ENCODE data around the gene TERB1.

TERB1 gene

DNA sequence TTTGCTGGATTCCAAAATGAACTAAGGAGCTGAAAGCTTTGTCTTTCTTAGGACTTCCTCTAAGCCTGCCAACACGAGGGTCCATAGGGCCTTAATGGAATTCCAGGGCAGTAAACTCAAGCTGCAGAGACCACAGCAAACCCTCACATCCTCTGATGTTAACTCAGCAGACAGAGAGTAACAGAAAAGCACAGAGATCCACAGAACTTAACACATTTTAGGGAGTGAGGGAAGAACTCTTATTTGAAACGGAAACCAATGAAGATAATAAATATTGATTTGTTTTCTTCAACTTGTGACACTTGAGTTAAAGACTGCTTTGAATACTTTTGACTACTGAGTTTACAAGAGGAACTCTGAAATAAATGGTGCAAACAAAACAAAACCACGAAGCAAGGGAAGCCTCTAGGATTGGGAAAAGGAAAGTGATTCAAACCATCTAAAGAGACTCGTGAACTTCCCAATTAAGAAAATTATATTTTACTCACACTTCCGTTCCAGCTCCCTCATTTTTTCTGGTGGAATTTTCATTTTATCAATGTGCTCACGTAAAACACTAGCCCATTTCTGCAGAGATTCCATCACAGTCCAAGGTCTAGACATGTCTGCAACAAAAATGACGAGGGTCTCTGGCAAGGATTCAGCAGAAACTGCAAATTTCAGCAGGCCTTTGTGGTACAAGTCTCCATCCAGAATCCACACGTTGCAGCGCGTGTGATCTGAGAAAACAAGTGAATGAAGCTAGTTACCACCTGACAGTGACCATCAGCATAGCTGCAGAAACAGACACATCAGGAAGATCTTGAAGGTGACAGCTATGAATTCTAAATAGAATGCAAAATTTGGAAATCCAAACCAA, 59.2 kb downstream of the TERB1 start:
- DNase-seq = no peak

DNA sequence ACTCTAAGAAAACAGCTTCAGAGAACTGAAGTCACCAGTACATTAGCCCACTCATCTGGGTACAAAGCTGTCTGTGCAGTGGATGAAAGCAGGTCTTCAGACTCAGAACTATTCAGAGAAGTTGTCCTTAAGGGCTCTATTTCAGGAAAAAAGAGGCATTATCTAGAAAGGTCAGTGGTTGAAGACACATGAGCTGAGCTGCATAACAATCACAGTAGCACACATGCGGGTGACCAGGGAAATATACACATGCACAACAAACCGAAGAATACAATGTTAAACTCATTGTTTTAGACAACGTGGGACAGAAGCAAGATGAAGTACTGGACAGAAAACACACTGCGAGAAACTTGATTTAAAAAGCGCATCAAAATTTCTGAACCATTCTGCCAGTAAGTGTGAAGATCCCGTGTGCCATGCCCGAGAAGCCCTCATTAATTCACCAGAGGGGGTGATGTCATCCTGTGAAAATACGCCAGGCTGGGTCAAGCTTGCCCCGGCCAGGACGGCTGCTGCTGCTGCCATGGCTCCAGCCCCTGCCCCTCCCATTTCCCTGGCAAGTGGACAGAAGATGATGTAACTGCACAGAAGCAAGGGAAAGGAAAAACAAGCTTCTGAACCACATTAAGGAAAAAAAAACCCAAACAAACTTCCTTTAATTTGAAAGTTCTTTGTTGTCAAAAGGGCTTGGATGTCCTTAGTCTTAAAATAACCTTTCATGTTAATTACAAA, 60.0 kb downstream of the TERB1 start:
- DNase-seq = peak; percentile 2

DNA sequence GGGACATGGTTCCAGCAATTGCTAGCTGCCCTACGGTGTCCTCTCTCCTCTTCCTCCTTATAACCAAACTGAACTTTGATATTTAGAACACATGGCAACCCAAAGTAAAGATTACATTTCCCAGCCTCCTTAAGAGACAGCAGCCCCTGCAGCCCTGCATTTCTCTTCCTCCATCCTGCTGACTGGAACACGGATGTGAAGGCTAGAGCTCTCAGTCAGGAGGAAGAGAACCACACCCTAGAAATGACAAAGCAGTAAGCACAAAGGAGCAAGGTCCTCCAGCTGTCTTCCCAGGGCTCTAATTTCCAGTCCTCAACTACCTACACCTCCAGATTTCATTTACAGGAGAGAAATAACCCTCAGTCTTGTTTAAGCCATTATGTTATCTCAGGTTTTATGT, 60.9 kb downstream of the TERB1 start:
- no peak for DNase-seq

DNA sequence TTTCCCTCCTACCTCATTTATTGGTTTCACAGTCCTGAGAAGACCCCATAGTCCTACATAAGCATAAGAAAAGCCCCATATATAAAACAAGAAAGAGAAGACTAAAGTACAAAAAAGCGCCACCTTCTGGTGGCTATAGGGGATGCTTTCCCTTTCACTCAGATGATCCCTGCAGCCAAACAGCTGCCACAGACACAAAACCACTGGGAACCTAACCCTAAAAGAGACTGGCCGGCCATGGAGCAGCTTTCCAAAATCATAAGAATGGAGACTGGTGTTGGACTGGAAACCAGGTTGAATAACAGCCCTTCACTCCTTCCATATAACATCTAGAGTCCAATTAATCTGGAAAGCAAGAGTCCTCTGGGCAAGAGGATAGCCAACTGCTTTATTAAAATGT, 61.4 kb downstream of the TERB1 start:
- peak; percentile 1 for DNase-seq

DNA sequence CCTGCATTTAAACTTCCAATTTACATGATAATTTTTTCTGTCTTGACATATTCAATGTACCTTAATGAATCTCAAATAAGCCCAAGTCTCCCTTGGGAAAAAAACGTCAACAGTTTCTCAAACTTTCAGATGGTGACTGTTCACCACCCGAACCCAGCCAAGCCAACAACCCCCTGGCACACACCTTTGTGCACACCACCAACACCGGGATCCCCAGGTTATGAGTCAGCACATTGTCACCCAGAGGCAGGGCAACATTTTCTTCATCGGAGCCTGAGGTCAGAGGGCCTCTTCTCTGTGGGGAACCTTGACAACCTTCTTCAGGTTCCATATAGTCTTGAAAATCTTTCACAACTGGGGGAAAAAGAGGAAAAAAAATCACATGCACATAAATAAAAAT, 65.5 kb downstream of the TERB1 start:
- DNase-seq = no peak

DNA sequence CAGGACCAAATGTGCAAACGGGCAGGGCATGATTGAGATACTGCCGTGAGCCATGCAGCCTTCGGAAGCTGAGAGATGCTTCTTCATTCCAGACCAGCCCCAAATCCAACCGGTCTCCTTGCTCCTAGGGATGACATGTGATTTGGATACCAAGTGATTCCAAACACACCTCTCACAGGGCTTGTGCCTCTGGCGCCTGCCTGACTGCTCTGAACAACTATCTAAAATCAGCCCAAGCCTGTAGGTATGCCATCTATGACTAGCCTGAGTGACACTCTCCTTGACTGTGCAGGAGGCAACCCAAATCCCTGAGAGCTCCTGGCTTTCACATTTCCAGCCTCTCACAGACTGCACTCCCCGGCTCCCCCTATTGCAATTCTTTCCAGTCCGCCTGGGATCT, 70.3 kb downstream of the TERB1 start:
- no peak for DNase-seq

DNA sequence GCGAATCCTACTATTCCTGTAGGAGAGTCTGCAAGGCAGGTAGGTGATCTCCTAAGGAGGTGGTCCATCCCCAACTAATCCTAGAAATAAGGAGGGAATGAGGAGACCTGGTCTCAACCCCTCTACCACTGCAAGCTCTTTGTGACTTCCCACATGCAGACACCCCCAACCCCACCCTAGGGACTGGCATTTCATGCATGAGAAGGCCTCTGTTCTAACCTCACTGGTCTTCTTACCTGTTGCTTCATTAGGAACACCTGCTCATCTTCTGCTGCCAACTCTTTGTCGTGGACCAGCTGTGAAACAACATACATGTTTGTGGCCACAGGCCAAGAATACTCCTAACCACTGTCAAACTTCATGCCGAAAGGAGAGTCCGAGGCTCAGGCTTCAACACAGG, 72.6 kb downstream of the TERB1 start:
- DNase-seq = no peak

DNA sequence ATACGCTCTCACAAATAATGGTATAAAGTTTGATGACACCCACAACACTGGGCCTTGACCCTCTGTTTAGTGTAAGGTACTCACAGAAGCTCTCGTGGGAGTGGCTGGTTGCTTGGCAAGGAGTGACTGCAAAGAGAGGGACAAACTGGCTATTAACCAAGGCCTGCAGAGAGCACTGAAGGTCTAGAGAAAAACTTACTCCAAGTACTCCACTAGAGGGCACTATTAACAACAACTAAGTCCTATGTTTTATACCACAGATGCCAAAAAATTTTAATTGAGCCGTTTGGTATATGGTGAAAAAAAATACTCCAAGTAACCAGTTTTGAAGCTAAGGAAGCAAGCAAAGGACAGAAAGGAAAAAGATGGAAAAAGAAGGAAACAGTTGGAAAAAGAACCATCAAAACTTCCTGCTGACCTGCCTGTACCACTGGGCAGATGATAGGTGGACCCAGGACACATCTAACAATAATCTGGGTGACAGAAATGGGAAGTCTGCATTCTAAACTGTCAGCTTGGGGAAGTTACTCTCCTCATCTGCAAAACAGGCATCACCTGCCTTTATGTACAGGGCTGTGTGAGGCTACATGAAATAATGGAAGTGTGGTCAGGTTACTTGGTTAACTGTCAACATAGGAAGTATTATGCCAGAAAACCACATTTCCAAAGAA, 73.1 kb downstream of the TERB1 start:
- DNase-seq = peak; percentile 49

DNA sequence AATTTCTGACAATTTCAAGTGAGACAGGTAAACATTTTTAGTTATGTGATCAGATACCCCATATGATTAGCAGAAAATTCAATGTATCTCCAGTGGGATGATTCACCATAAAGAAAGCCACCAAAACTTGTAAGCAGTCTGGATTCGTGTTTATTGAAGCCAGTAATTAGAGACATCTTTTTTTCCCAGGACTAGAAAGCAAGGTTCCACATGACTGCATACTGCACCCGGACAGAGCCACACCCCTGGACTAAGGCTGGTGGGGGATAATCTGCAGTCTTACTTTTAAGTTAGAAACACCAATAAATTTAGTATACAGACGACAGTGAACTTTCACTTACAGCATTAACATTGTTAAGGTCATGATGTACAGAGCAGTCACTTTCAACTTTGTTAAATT, 80.6 kb downstream of the TERB1 start:
- DNase-seq = no peak

DNA sequence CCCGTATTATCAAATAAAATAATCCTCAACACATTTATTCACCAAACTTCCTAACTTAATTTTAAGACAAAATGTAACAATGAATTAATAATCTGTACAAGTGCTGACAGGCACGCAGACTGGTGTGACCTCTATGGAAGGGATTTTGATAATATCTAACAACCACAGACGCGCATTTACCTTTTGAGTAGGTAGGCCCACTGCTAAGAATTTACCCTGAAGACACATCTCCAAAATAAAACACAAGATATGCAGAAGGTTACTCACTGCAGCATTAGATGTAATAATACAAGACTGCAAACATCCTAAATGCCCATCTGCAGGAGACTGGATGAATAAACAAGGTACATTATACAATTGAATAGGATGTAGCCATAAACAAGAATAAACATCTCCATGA, 82.1 kb downstream of the TERB1 start:
- DNase-seq = no peak

DNA sequence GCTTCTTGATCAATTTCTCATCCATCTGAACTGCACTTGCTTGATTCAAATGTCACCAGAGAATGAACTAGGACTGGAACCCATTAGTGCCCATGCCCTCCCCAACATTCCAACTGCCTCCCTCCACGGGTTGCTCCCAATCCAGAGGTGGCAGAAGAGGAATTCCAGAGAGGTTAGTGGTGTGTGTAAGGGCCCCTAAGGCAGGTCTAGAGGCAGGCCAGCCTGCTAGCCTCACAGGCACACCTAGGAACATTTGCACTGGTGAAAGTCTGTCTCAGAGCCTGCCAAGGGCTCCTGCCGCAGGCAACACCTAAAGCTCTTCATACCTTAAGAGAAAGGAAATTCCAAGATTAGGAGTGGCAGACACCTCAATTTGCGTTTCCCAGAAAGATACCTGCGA, 83.6 kb downstream of the TERB1 start:
- DNase-seq = no peak

DNA sequence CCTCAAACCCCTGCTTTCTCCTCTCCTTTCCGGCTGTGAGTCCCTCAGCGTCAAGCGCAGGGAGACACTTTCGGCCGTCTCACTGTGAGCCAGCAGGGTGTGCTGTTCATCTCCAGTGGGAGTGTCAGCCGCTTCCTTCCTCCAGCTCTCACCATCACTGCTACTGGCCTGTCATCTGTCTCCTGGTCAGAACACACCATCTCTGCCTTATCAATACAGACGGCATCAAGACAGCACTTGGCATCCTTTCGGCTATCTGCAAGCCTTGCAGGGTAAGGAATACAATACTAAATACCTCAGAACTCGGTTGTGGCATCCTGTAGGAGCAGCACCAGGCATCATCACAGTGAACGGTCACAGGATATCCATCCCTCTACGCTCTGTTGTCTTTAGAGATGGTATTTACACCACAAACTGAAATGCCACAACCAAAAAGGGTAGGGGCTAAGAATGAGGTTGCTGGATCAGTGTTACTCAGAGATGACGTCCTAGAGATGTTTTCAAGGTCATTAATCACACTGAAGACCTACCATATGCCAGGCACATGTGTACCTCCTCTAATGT, 84.2 kb downstream of the TERB1 start:
- DNase-seq = no peak

DNA sequence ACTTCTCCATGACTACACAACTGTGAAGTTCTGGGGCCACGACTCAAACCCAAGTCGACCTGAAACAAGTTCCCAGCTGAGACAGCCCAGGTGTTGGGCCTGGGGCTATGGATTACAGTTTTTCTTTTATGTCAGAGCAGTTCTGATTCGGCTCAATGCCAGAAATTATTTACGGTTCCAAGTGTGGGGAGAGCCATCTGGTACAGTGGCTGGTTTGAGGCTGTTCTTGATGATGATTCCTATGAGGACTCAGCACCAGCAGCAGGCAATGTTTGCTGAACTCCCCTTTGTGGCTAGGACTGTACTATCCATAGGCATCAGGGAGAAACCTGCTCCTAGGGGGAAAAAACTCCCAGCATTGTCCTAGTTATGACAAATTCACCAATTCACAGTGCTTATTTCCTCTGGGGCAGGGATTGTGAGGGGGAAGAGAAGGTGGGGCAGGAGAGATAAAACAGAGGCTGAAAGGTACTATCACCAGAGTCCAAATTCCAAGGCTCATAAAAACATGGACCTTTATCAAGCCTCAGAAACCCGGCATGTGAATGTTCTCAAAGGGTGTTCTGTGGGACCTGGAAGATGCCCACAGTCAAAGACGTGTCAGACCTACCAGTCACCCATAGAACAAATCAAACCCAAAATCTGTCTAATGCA, 86.6 kb downstream of the TERB1 start:
- DNase-seq = peak; percentile 51

DNA sequence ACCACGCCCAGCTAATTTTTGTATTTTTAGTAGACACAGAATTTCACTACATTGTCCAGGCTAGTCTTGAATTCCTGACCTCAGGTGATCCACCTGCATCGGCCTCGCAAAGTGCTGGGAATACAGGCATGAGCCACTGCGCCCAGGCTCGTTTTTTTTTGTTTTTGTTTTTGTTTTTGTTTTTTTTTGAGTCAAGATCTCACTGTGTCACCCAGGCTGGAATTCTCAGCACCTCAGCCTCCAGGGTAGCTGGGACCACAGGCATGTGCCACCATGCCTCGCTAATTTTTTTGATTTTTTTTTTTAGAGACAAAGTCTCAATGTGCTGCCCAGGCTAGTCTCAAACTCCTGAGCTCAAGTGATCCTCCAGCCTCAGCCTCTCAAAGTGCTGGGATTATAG, 87.3 kb downstream of the TERB1 start:
- no peak for DNase-seq

DNA sequence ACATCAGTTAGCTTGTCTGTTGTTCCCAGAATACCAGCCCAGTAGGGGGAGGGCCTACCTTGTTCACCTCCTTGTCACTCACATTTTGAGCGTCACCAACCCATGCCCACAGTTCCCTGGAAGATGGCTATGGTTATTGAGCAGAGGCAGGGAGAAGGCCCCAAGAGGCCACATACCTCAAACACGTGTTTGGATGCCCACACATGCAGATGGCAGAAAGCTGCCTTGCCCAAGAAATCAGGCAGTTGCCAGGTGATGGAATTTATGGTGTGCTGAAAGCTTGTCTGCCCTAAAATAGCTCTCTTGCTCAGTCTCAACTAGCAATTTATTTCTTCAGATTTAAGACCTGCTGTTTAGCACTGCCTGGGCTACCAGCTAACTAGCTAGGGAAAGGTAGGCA, 88.3 kb downstream of the TERB1 start:
- DNase-seq = no peak

DNA sequence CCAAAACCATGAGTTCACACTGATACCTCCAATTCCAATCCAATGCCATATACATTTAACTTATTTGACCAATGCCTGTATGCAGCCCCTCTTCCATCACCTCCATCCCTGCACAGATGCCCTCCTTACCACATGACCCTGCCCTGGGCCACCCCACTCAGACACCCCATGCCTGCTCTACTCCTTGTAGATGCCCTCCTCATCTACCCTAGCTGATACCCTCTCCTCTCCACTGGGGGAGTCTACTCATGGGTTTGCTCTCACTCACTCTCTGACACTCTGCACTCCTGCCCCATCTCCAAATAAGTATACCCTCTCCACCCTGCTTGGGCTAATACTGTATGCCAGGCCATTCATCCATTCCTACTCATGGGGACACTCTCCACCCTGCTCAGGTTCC, 88.9 kb downstream of the TERB1 start:
- no peak for DNase-seq

DNA sequence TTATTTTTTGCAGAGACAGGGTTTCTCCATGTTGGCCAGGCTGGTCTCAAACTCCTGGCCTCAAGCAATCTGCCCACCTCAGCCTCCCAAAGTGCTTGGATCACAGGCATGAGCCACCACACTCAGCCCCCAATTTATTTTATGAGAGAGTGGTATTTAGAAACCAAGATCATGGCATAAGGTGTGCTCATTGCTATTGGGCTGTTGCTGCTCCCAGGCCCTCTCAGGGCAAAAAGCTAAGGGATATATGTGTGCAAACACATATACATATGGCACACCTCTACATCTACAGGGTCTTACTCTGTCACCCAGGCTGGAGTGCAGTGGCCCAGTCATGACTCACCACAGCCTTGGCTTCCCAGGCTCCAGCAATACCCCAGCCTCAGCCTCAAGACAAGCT, 89.8 kb downstream of the TERB1 start:
- no peak for DNase-seq

DNA sequence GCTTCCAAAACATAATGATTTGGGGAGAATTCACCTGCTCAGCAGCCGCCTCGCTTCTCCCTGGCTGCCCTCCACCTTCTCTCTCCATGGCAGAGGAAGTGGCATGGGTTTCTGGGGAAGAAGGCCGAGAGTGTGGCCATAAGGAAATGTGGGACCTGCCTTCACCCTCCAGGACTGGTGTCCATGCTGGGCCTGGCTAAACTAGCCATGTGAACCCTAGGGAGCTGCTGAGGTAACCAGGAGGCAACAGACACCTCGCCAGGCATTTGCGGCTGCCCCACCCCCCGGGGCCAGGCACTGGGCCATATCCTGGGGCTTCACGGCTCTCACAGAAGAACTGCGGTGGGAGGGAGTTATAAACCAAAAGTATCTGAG, 94.9 kb downstream of the TERB1 start:
- no peak for DNase-seq

DNA sequence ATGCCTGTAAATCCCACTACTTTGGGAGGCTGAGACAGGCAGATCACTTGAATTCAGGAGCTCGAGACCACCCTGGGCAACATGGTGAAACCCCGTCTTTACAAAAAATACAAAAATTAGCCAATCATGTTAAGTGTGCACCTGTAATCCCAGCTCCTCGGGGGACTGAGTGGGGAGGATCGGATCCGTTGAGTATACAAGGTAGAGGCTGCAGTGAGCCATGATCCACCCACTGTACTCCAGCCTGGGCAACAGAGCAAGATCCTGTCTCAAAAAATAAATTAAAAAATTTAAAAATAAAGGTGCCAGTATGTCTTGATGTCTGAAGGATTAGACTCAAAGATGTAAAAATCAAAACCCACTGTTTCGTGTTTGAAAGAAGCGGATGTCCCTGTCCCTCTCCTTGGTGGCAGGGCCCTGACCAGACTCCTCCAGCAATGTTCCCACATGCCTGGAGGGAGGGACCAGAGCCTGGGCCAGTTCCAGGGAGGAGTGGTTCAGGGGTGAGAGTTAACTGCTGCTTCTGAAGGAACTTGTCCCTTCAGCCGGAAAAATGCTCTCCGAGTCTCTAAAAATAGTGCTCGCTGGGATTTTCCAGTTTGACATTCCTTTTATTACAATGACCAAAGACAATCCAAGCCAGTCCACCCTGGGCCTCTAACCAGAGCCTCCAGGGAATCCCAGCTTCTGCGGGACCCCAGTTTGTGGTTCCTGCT, 95.4 kb downstream of the TERB1 start:
- no peak for DNase-seq
